Inferior parietal cortex (tissue), 1 donor: ENCODE data around the gene FAM13A.

Experiments
- DNase-seq: peaks from one replicate; pipeline ENCODE4 v3.0.0-alpha.2; 2016; ENCODE audit errors: extremely low spot score

FAM13A gene

DNA sequence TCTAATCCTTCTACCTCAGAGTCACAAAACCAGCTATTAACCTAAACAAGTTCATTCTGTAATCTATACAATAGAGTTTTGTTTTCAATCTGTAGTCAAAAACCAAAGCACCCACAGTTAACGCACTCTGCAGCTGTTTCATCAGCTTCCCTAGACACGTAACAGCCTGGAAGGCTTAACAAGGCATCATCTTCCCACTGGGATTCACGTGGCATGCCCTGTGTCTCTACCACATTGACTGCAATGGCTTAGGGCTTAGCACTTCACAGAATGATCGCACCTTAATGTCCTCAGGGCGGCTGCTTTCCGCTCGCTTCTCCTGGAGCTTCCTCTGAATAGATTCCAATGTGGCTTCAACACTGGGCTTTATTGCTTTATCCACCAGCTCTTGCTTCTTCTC is 309.6 kb downstream of the FAM13A start:
- no peak for DNase-seq

DNA sequence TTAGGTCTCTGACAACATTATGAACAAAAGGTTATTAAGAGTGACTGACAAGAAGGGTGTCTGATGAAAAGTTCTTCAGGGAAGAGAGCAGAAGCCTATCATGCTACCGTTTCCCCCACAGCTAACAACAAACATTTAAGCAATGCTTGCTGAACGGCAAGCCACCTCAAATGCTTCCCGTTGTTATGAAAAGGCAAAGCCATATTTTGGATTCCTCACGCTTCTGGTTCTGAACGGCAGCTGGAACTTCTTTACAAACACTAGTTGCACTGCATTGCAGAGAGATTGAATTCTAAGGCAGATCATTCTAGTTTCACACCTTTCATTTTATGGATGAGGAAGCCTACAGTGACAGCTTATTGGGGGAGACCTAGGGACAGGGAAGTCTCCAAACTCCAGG is 310.8 kb downstream of the FAM13A start:
- no peak for DNase-seq

DNA sequence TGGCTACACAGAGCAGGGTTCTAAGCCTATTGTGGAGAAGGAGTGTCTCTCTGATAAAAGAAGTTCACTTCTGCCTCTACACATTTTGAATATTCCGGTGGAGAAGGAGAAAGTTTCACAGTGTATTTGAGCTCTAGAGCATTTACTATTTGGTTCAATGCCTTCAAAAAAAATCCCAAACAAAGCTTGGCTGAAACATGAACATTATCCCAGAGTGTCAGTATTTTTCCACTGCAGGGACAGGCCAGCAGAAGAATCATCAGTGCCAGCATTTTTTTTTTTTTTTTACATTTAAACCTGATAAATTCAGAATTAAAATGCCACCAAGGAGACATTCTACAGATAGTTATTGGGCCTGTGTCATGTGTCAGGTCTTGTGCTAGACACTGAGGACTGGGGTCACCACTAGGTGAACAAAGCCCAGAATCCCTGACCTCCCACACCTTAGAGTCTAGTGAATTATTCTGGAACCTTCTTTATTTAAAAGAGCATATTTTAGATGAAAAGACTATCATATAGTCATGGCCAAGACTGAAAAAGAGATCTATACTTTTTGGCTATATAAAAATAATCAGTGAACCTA is 311.3 kb downstream of the FAM13A start:
- DNase-seq: no peak

DNA sequence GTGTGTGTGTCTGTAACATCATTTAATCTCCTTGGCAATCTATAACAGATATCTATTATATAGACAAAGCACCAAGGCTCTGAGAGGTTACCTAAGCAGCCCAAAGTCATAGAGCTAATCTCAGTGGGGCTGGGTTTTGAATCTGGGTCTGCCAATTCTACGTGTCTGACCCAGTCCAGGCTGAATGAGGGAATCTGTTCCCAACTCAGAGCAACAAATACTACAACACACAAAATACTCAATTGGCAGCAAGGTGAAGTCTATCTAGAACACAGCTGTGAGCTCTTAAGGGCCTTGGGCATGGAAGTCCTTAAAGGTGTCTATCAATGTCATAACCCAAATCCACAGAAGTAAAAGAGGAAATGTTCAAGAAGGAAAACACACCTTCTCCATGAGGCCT is 311.8 kb downstream of the FAM13A start:
- no peak for DNase-seq

DNA sequence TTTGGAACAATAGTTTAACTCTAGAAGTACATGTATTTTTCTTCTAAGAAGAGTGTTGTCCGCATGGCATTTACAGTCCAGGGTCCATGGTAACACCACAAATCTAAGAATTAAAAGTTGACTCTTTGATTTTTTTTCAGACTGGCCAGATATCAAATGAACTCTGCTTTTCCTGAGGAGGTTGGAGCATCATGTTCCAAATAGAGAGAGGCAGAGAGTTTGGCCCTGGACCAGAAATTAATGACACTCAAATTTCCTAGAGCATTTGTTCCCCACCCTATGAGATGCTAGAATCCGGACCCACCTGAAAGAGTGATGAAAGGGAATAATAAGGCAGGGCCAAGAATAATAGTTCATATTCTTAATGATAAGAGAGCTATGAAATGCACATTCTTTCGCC is 312.4 kb downstream of the FAM13A start:
- DNase-seq: no peak

DNA sequence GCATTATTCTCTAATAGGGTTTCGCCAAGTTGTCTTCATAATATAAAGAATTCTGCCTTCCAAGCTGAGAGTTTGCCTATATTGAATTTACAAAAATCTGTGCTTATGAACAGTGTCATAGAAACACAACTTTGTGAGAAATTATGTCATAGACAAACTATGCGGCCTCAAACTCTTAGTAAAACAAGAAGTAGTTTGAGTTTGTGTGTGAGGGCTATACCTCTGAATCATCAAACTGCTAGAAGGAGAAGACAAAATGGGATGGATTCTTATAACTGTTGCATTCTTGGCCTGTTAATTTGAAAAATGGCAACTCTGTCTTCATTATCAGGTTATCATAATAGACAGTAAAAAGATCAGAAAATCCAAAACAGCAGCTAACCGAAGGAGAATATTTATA is 313.3 kb downstream of the FAM13A start:
- DNase-seq: no peak

DNA sequence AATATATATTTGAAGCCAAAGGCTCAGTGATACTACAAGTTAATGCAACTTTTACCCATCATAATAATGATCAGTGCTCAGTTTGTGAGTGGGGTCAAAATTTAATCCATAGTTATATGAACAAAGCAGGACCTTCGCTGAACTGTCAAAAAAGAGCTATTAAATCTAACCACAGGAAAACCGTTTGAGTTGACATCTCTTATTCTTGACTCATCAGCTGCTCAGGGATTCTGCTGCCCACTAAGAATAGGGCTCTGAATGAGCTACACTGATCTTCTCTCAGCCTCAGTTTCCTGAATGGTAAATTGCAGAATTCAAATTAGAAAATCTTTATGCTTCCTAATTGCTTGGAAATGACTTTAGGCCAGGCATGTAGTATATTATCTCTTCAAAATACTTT is 314.4 kb downstream of the FAM13A start:
- no peak for DNase-seq

DNA sequence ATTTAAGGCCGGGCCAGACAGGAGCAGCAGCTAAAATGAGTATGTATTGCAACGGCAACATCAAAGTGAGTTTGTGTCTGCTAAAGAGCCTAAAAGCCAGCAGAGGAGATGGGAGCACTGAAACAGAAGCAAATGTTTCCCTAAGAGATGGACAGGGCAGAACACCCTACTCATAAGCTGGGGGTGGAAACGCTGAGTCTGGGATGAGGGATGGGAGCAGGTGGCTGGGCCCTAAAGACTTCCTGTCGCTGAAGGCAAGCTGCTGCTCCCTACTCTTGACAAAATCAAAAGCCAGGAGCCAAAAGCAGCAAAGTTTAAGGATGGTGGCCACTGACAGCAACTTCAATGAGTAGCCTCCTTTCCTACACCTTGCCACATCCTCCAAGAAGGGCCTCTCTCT is 318.8 kb downstream of the FAM13A start:
- DNase-seq: no peak

DNA sequence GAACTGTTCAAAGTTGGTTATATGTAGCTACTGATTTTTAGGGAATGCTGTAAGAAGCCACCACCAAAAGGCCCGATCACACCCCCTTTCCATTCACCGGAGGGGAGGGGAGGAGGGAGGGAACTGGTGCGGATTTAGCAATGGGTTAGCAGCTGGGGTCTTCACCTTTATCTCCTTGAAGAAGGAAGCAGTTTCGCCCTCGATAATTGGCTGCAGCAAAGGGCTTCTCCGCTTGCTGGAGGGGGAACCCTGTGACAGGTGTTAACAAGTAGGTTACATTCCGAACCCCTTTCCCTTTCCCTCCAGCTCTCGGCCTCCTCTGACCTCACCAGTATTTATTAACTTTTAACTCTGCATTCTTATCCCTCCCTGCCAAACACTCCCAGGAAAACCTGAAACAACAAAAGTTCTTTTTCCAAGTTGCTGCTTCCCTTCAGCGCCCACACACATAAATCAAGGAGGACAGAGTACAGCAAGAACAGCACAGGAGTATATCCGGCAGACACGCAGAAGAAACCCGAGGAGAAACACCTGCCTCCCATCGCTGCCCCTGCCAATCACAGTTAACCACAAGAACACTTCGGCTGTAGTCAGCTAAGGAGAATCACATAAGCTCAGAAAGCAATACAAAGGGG is 319.6 kb downstream of the FAM13A start:
- no peak for DNase-seq

DNA sequence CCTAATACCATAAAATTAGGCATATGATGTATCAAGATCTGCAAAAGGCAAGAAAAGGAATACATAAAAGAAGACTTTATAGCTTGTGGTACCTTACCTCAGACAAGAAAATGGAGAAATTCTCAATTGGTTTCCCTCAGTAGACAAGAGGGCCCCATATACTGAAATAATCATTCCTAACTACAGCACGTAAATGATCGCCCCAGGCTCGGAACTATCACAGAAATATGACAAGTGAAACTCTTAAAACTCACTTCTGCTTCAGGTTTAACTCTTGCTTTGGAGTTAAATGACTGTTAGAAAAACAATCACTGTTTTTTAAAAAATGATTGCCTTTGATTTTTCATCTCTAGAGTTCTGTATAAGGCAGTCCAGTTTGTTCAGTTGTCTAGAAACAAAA is 320.7 kb downstream of the FAM13A start:
- no peak for DNase-seq

DNA sequence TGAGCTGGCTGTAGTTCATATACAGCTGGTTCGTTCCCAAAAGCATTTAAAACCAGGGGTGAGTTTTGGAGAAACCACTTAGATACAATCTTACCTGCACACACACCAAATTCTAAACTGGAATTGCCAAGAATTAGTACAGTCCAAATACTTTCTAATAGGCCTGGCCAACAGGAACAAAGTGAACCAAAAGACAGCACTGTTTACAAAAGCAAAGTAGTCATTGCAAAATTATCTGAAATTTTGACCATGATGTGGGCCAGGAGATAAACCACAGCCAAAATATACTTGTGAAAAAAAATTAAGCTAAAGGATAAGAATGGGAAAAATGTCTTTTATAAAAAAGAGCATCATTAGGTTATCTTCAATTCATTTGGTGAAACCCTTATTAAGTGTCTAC is 321.4 kb downstream of the FAM13A start:
- DNase-seq: no peak

DNA sequence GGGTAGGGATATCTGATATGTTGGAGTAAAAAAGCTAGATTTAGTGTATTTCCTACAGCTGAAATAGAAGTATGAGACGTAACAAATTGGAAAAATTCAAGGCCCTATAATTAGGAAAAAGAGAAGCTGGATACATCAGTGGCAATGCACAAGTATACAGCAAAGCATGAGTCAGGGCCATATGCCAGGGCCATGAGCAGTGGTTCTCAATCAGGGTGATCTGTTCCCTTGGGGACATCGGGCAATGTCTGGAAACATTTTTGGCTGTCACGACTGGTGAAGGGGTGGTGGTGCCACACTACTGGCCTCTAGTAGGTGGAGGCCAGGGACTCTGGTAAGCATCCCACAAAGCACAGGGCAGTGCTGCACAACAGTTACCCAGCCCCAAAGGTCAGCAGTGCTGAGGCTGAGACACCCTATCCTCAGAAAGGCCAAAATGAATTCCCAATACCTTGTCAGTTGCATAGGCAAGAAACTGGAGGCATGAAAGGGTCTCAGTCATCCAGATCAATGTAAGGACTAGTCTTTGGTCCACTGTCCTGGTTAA is 322.5 kb downstream of the FAM13A start:
- DNase-seq: no peak

DNA sequence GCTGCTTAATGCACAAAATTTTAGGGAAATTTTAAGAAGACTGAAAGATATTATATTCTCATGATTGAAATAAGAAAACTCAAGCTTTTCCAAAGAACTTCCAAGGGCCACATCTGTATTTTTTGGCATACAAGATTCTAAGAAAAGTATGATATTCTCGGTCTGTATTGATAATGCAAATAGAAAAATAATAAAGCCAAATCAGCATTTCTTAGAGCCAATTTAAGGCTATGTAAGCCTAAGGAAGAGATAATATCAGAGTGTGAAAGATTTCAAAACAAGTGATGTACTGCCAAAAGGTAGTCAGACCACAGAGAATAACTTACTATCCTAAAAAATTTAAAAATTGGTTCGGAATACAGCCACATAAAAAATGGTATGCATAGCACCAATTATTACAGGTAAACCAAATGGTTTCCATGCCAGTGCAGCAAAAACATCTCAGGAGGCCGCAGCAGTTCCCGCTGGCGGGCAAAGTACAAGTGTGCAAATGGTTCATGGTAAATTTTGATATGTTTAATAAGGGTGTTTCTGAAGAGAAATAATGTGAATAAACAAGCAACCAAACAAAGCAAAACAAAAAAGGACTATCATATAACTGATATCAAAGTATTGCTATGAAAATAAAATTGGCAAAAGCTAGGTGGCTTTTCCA is 324.1 kb downstream of the FAM13A start:
- no peak for DNase-seq

DNA sequence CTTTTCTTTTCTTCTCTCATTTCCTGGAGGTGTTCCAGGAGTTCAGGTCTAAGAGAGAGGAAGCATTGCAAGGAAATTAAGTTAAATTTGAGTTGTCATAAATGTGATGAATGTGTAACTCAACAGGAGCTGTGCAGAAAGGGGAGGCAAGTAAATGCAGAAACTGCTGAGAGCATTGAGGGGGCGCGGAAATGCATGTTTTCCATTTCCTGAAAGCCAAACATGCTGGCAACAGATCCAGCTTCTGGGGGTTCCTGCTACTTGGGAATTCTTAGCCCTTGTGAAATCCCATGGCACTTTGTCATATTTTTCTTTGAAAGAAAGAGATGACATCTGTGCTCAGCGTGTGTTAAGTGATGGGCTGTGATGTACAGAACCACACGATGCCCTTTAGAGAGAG is 325.6 kb downstream of the FAM13A start:
- DNase-seq: no peak

DNA sequence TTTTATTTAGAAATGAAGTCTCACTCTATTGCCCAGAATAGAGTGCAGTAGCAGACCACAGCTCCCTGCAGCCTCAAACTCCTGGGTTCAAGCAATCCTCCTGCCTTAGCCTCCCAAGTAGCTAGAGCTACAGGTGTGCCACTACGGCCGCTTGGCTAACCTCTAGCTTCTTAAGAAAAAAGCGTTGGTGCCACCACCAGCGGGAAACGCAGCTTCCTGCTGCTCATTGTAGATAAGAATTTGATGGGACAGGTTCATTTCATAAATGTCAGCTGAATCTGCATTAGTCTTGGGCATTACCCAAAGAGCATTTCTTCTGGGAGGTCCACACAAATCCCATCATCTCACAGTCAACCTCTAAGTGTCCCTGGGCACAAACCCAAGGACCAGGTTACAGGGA is 326.2 kb downstream of the FAM13A start:
- no peak for DNase-seq

DNA sequence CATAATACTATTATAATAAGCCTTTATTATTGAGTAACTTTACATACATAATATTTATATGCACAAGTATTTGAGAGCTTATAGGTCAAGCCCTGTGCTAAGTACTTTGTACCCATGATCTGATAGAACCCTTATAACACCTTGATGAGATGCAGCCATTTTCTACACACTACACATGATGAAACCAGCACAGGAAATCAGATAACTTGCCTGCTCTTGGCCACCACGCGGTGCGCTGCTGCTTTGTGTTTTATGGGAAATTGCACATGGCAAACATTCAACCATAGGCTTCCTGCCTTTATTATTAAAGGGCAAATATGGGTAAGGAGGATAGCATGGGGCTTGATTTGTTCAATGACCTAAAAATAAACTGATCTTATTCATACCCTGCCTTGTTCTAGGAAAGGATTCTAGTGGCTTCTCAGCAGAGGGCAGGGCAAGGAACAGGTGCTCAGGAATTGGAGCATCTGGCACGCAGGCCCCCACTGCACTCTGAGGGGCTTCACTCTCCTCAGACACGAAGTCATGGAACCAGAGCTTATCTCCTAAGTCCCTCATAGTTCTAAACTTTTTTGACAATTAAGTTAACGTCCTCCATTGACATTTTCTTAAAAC is 327.7 kb downstream of the FAM13A start:
- DNase-seq: no peak

DNA sequence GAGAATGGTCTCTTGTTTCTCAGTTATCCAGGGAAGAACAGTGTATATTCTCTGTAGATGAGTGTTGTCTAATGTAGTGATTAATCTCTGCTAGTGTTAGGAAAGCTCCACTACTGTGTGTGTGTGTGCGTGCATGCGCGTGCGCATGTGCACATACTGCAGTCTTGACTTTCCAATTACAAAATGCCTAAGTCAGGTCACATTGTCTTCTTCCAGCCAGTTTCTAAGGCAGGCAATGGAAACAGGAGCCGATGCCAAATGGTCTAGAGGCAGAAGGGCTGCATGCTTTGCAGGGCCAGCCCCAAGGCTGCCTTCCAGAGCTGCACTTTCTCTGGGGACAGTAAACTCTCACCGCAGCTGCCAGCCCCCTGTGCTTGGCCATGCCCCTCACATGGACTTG is 328.8 kb downstream of the FAM13A start:
- DNase-seq: no peak

DNA sequence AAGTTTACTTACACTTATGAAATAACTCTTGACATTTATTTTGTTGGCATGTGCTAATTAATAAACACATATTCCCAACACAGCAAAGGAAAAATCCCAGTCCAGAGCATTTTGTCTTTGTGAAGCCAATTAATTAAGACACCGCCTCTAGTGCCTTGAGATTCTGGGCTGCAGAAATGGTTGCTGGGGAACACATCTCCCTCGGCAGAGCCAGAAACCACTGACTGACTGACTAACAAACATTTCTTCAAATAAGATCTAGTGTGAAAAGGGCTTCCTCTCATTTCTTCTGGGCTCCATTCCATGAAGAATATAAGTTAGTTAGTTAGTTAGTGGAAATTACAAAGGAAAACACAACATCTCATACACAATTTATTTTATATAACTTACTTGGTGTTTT is 331.0 kb downstream of the FAM13A start:
- DNase-seq: no peak

DNA sequence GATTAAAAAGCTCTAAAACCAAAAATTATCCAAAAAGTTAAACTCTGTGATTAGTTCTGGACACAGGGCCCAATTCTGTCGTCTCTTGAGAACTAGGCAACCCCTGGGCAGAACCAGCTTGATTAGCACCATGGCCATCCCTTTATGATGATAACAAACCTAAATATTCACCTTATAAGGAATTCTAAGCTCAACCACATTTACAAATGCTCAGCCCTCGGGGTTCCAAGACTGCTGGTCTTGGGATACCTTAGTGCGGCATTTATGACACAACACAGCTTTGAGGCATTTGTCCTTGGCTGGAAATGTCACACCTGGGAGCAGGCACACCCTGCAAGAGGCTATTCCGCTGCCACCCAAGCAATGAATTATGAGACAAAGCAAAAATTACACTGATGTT is 331.8 kb downstream of the FAM13A start:
- DNase-seq: no peak

DNA sequence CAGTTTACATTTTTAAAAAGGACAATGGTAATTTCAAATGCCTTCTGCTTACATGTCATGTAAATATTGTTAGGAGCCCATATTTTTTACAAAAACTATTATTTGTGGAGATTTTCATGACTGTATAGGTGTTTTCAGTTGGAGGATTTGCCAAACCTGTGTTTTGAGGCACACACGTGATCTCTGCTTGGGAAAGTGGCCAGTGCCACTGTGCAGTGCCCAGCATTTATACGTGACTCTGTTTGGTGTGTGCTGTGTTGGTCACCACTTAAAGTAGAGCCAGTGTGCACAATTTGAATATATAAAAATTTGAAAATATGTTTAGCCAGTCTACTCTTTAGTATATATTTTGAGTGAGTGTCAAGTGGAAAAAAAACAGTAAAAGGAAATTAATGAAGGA is 332.6 kb downstream of the FAM13A start:
- DNase-seq: no peak

DNA sequence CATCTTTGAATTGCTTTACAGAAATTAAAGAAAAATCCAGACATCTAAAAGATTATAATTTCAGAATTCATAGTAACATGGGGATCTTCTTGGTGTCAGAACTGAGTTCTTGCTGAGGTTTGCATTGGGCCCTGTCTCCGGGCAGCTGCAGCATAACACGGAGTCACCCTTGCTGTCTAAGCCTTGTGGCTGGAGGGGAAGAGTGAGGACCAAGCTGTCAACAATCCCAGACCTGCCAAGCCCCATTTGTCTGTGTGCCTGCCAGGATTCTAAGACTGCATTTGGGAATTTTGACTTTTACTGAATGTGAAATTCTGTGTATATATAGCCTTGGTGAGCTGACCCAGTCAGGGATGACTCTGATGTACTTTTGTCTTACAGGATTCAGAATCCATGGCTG is 334.2 kb downstream of the FAM13A start:
- no peak for DNase-seq

DNA sequence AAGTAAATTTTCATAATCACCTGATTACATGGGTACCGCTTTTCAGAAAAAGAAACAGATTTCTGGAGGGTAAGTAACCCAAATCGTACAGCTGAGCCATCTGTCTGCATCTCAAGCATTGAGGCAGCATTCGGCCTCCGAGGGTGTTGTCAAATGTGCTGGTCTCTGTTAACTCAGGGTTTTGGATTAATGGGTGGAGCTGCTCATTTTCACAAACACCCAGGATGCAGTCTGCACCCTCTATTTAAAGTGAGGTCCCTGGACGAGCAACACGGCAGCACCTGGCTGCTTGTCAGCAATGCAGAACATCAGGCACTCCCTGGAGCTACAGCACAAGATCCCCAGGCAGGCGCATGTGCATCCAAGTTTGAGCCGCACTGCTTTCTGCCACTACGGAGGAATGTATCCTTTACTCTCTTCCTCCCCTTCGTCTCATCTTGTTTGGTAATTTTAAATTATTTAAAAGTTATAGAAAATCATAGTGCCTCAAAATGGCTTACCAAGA is 334.7 kb downstream of the FAM13A start:
- no peak for DNase-seq
